ENCODE results near the gene DNMT1.

DNA sequence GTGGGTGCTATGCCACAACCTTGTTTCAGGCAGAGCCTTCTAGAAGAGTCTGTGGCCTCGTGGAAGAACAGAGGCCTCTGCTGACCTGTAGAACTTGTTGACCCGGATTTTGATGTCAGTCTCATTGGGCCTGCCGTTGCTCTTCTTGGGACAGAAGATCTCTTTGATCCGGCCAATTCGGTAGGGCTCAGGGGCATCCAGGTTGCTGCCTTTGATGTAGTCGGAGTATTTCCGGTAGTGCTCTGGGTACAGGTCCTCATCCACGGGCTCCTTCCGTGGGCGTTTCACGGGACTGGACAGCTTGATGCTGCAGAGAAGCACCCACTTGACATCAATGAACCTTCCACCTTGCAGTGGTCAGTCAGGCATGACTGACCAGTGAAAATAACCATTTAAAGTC, 51.1 kb downstream of the DNMT1 start:
- TF ChIP-seq, protein P1, sequence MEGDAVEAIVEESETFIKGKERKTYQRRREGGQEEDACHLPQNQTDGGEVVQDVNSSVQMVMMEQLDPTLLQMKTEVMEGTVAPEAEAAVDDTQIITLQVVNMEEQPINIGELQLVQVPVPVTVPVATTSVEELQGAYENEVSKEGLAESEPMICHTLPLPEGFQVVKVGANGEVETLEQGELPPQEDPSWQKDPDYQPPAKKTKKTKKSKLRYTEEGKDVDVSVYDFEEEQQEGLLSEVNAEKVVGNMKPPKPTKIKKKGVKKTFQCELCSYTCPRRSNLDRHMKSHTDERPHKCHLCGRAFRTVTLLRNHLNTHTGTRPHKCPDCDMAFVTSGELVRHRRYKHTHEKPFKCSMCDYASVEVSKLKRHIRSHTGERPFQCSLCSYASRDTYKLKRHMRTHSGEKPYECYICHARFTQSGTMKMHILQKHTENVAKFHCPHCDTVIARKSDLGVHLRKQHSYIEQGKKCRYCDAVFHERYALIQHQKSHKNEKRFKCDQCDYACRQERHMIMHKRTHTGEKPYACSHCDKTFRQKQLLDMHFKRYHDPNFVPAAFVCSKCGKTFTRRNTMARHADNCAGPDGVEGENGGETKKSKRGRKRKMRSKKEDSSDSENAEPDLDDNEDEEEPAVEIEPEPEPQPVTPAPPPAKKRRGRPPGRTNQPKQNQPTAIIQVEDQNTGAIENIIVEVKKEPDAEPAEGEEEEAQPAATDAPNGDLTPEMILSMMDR (optimal IDR thresholded peaks at IDR 0.05 in 1 of 3, IDR thresholded peaks at IDR 0.05 in 1 of 3, conservative IDR thresholded peaks at IDR 0.05 in 1 of 3; ENCODE audit: extremely low read depth in 1 of 3, insufficient read depth in 2 of 3, low read length in 3 of 3), result no peak
- no peak for TF ChIP-seq EZH2 (IDR thresholded peaks at IDR 0.05; ENCODE audit: low read length)
